Naive B cell (primary cell): ENCODE data around the gene MYH9. TPM values are rescaled to one million over a fixed set of nuclear protein-coding genes. Genes with fewer than 3 reads are reported as not detected.
A peak's percentile ranks its signal among the peaks of the same experiment; 100 is the strongest.

ENCODE experiments used
- ATAC-seq, 2 donors: fragments of 150-1000 bp; cut with Tn5 transposase; 2 replicates each; pipeline ENCODE4 v1.10.0; 2021; ENCODE audit warnings: low read depth in 2 of 2, mild to moderate bottlenecking in 2 of 2, moderate library complexity in 2 of 2
- DNase-seq: peaks from one replicate; pipeline ENCODE4 v3.0.0; 2022
- H3K27ac Mint-ChIP-seq, 6 donors: one replicate each; pipeline ENCODE4 v1.8.0; 2020 to 2022; ENCODE audit warnings: mild to moderate bottlenecking in 6 of 6, mixed read lengths in 6 of 6, moderate library complexity in 5 of 6, inconsistent platforms in 2 of 6
- H3K27me3 Mint-ChIP-seq, 3 donors: one replicate each; pipeline ENCODE4 v1.8.0; 2021 to 2022; ENCODE audit warnings: mixed read lengths in 3 of 3, mild to moderate bottlenecking in 1 of 3
- H3K36me3 Mint-ChIP-seq, 2 donors: one replicate each; pipeline ENCODE4 v1.8.0; 2020 to 2022; ENCODE audit warnings: mixed read lengths in 2 of 2, inconsistent platforms in 1 of 2, mild to moderate bottlenecking in 1 of 2
- H3K4me1 Mint-ChIP-seq, 3 donors: one replicate each; pipeline ENCODE4 v1.8.0; 2020 to 2022; ENCODE audit warnings: mixed read lengths in 3 of 3, inconsistent platforms in 1 of 3, mild to moderate bottlenecking in 1 of 3, moderate library complexity in 1 of 3
- H3K4me3 Mint-ChIP-seq, 8 donors: one replicate each; pipeline ENCODE4 v1.8.0; 2020 to 2022; ENCODE audit warnings: mild to moderate bottlenecking in 8 of 8, mixed read lengths in 8 of 8, moderate library complexity in 8 of 8, inconsistent platforms in 2 of 8
- H3K9me3 Mint-ChIP-seq, 7 donors: one replicate each; pipeline ENCODE4 v1.8.0; 2020 to 2022; ENCODE audit warnings: mixed read lengths in 7 of 7, mild to moderate bottlenecking in 5 of 7, inconsistent platforms in 2 of 7, moderate library complexity in 1 of 7
- polyA plus RNA-seq, 6 donors: library from polyadenylated mRNA; unstranded; fragments of 300-500 nt; fragmentation: Illumina TruSeq; gene quantifications; one replicate each; pipeline ENCODE4 v1.2.3, GENCODE V29; 2021; ENCODE audit warnings: low read depth in 6 of 6

The MYH9 gene
- polyA plus RNA-seq, 6 donors from 2014 or later: 17.3 to 255 (median 64.5) TPM

DNA sequence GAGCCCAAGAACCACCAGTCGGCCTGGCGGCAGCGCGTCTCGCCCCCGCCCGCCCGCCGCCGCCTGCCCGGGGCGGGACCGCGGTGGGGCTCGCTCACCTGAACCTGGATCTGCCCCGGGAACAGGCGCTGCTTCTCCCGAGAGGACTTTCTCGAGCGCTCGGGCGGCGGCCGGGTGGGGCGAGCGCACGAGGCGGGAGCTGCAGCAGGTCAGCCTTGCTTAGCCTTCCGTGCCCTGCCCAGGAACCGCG is 133 bp downstream of the MYH9 start:
- peak overlapping the region in 4 of 6 donors; percentile 80 to 99 (median 88) for H3K27ac Mint-ChIP-seq
- peak overlapping the region in 7 of 8 donors; percentile 85 to 94 (median 92) for H3K4me3 Mint-ChIP-seq
- DNase-seq (no peak), ATAC-seq (peak; percentile 26 to 29)
- peaks cover 6 to 11% of the 10 kb centered on the region in 2 donors for H3K36me3 Mint-ChIP-seq
- H3K27me3 Mint-ChIP-seq: no peaks in the 10 kb centered on the region
- H3K4me1 Mint-ChIP-seq: peaks cover 39 to 80% (median 72%) of the 10 kb centered on the region in 3 donors
- no peaks in the 10 kb centered on the region for H3K9me3 Mint-ChIP-seq

DNA sequence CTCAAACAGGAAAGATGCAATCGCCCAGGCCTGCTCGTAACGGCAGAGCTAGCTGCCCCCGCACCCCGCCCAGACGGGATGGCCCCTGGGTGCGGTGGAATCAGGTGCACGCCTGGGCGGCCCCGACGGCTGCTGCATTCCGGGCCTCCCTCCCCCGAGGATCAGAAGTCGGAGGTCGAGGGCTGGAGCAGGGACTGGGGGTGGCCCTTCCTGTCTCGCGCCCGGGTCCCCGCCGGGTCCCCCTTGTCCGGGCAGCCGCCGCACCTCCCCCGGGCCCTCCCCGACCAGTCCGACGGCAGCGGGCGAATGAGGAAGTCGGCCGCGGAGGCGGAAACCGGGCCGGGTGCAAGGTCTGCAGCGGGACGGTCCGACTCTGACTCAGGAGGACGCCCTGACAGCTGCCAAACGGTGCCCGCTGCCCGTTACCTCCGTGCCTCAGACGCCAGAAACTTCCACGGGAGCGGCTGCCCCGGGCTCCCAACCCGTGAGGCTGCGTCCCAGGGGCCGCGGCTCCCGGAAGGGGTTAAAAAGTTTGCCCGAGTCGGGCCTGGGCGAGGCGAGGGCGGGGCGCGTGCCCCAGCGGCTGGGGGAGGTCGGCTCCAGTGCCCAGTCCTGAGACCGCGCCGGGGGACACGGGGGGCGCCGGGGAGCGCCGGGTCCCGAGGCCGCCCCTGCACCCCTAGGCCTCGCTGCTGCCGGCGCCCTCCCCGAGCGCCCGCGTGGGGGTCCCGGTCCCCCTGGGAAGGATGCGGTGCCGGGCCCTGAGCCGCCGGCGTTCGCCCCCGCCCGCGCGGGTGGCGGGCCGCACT is 663 bp downstream of the MYH9 start:
- peak; percentile 79 for DNase-seq
- no peaks in the 10 kb centered on the region for H3K27me3 Mint-ChIP-seq
- ATAC-seq: peak; percentile 20 to 30

DNA sequence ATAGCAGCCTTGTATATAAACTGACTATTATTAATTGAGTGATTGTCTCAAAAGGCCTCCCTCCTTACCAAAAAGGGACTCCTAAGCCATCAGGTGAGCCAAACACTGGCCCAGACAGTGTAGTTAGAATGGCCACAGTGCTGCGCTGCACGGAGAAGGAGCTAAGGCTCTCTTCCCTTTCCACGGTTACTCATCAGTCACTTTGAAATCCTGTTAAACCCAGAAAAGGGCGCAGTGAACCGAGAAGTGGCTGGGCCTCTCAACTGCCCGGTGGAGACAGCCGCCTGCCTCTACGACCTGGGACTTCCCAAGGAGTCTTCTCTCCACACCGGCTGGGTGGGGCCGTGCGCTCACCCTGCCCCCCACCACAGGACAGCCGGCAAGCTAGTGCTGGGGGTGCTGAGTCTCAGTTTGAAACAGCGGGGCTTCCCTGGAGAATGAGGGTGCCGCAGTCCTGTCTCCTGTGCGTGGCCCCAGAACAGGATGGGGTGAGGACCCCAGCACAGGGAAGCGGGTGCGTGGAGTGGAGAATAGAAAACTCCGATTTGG is 1.3 kb downstream of the MYH9 start:
- DNase-seq (no peak), ATAC-seq (peak in 1 of 2 donors; percentile 8)
- H3K9me3 Mint-ChIP-seq: no peaks in the 10 kb centered on the region
- H3K27me3 Mint-ChIP-seq: no peaks in the 10 kb centered on the region
- H3K4me3 Mint-ChIP-seq: peak overlapping the region; percentile 85 to 97 (median 94)
- H3K27ac Mint-ChIP-seq: peak overlapping the region; percentile 88 to 99 (median 96)
- H3K4me1 Mint-ChIP-seq: peaks cover 41 to 76% (median 65%) of the 10 kb centered on the region in 3 donors
- peaks cover 6 to 11% of the 10 kb centered on the region in 2 donors for H3K36me3 Mint-ChIP-seq

More for the DNA sequence above, 663 bp downstream of the MYH9 start:
- H3K27ac Mint-ChIP-seq: peak overlapping the region; percentile 88 to 99 (median 96)
- peaks cover 6 to 11% of the 10 kb centered on the region in 2 donors for H3K36me3 Mint-ChIP-seq
- peak overlapping the region; percentile 85 to 97 (median 94) for H3K4me3 Mint-ChIP-seq
- H3K4me1 Mint-ChIP-seq: peaks cover 39 to 78% (median 67%) of the 10 kb centered on the region in 3 donors
- no peaks in the 10 kb centered on the region for H3K9me3 Mint-ChIP-seq

DNA sequence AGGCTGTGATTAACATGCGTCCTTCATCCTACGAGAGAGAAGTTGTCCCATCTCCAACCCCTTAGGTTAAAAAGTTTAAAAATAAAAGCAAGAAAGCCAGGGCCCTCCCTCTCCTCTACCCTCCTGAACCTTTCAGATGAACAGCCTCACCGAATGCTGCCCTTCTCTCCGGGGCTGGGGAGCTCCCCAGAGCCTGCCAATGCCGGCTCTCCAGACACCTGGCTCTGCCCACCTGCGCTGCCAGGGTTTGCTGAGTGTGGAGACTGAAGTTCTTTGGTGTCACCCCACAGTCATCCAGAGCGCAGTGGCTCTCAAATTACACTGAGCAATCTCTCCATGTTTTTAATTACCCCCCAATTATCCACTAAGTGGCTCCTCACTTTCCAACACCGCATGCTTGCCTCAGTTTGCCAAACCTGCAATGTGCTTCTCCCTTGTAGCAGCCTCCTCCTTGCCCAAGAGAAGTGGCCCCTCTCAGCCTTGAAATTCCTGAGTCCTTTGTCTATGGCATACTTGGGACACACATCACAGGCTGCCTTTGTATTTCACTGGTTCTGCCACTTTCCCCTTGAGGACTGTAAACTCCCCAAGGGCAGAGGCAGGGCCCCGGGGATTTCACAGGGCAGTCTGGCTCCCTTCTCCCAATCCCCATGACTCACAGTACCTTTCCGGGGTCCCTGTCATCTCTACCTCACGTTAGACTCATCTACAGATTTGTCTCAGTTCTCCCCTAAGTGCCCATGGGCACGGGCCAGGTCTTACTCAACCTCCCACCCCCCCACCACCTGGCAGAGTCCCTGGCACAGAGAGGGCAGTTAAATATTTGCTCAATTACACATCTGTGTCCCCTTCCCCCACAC is 2.0 kb downstream of the MYH9 start:
- Mint-ChIP-seq H3K9me3 (no peaks in the 10 kb centered on the region), H3K4me3 (peak overlapping the region; percentile 85 to 97 (median 94)), H3K27me3 (no peaks in the 10 kb centered on the region), H3K27ac (peak overlapping the region; percentile 88 to 99 (median 96)), H3K4me1 (peaks cover 42 to 76% (median 65%) of the 10 kb centered on the region in 3 donors), H3K36me3 (peaks cover 6 to 11% of the 10 kb centered on the region in 2 donors)
- ATAC-seq: no peak
- no peak for DNase-seq

DNA sequence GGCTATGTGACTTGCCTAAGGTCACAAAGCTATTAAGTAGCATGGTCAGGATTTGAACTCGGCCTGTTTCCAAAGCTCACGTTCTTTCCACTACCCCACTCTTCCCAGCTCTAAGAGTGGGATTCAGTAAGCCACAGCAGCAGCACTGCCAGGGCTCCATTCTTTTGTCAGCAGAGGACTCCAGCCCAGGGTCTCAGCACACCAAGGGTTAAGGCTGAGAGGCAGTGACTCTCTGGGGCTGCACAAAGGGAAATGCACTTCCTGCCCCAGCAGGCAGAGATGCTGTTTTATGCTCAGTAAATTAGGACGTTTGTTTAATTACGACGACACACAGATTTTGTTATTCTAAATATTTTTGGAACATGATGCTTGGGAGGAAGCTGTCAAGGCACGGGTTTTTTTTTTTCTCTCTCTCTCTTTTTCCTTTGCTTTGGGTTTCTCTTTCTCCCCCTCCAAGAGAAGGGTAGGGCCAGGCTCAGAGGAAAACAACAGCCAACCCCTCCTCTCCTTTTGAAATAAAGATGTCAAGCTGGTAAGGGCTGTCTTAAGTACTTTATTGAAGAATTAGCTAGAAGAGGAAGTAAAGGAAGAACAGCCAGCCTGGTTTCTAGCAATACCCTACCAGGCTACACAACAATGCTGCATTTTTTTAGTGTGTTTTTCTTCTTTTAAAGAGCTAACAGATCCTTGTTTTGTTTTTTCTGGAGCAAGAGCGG is 2.8 kb downstream of the MYH9 start:
- DNase-seq: peak; percentile 63
- no peaks in the 10 kb centered on the region for H3K9me3 Mint-ChIP-seq
- H3K27ac Mint-ChIP-seq: peak overlapping the region; percentile 88 to 99 (median 96)
- peak; percentile 12 to 21 for ATAC-seq
- H3K4me3 Mint-ChIP-seq: peak overlapping the region; percentile 85 to 97 (median 94)
- H3K4me1 Mint-ChIP-seq: peaks cover 39 to 77% (median 67%) of the 10 kb centered on the region in 3 donors
- peaks cover 6 to 11% of the 10 kb centered on the region in 2 donors for H3K36me3 Mint-ChIP-seq
- H3K27me3 Mint-ChIP-seq: no peaks in the 10 kb centered on the region

DNA sequence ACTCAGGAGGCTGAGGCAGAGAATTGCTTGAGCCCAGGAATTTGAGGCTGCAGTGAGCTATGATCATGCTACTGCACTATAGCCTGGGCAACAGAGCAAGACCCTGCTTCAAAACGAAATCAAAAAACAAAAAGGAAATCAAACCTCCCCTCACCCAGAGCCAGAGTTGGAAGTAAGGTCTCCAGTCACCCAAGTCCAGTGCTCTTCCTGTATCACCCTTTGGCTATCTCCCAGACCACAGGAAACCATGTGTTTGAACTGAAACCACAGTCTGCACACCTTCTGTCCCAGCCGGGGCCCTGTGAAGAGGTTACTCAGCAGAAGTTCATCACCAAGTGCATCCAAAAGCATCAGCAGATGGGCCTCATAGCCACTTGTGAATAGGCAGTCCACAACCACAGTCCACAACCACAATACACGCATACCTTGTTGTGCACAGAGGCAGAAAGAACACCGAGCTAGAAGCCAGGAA is 4.6 kb downstream of the MYH9 start:
- no peaks in the 10 kb centered on the region for H3K9me3 Mint-ChIP-seq
- peak overlapping the region; percentile 70 to 94 (median 82) for H3K4me3 Mint-ChIP-seq
- H3K27ac Mint-ChIP-seq: peak overlapping the region; percentile 93 to 99 (median 96)
- no peak for DNase-seq
- no peaks in the 10 kb centered on the region for H3K27me3 Mint-ChIP-seq
- ATAC-seq: no peak
- H3K36me3 Mint-ChIP-seq: peaks cover 8 to 11% of the 10 kb centered on the region in 2 donors
- peaks cover 42 to 80% (median 74%) of the 10 kb centered on the region in 3 donors for H3K4me1 Mint-ChIP-seq

DNA sequence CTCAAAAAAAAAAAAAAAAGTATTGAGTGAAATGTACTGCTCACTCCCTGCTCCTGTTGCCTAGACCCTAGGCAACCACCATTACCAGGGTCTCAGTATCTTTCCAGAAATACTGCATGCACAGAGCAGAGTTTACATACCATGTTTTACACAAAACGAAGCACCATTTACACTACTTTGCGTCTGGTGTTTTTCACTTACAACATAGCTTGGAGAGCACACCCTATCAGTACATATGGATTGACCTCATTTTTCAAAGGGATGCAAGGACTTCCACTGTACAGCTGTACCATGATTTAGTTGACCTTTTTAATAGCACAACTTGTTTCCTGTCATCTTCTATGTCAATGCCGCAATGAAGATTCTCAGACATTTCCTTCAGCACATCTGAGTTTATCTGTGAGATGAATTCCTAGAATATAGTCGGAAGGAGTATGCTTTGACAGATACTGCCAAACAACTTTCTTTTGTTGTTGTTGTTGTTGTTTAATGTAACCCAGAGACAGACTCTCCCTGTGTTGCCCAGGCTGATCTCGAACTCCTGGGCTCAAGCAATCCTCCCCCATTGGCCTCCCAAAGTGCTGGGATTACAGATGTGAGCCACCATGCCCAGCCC is 6.1 kb downstream of the MYH9 start:
- Mint-ChIP-seq H3K27ac (peak overlapping the region in 4 of 6 donors; percentile 21 to 99 (median 79)), H3K4me1 (peaks cover 53 to 94% (median 88%) of the 10 kb centered on the region in 3 donors), H3K36me3 (peaks cover 10 to 15% of the 10 kb centered on the region in 2 donors), H3K27me3 (no peaks in the 10 kb centered on the region), H3K4me3 (peak overlapping the region; percentile 5 to 94 (median 62)), H3K9me3 (no peaks in the 10 kb centered on the region)
- no peak for ATAC-seq
- DNase-seq: no peak

DNA sequence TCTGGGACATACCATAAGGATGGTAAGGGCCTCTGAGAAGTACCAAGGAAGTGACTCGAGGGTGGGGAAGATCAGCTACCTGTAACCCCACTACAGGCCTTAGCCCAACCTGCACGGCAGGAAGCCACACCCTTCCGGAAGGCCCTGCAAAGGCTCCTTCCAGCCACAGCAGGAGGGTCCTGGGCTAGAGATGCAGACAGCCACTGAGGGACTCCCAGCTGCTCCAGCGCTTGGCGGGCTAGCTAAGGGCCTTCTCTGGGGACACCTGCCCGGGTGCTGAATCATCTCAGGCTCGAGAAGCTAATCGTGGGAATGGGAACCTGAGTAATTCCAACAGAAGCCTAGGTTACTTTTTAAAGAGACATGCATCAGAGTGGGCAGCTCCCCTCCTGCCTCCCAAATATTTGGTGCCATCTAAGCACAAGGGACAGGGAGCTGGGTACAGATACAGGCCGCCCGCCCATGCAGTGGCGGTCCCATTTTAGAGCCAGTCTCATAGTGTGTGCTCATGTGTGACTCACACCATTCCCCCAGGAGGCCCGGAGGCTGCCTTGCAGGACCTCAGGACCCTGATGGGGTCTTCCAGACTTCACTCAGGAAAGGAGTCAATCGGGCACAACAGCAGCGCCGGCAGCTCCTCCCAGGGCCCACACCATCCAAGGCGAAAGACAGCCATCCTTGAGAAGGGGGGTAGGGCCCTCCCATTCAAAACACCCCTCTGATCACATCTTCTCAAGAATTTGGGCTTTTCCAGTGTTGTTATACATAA is 8.0 kb downstream of the MYH9 start:
- H3K36me3 Mint-ChIP-seq: peaks cover 7 to 10% of the 10 kb centered on the region in 2 donors
- H3K4me1 Mint-ChIP-seq: peaks cover 47 to 92% (median 85%) of the 10 kb centered on the region in 3 donors
- peak overlapping the region; percentile 67 to 94 (median 82) for H3K4me3 Mint-ChIP-seq
- ATAC-seq (peak; percentile 34 to 37), DNase-seq (no peak)
- H3K27ac Mint-ChIP-seq: peak overlapping the region; percentile 64 to 99 (median 94)
- no peaks in the 10 kb centered on the region for H3K27me3 Mint-ChIP-seq
- H3K9me3 Mint-ChIP-seq: no peaks in the 10 kb centered on the region

DNA sequence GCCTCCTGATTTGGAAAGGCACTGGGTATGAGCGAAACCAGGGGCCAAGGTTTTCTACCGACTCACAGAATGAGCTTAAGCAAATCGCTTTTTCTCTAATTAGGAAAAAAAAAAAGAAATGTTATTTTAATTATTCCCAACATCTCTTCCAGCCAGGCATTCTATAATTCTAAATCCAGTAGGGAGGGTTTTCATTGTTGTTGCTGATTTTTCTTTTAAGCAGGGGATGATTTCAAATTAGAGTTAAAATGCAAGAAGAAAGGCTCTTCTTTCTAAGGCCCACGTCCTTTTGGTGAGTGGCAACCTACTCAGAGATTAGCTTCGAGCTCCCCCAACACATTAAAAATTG is 8.9 kb downstream of the MYH9 start:
- Mint-ChIP-seq H3K27me3 (no peaks in the 10 kb centered on the region), H3K27ac (peak overlapping the region; percentile 53 to 99 (median 98)), H3K36me3 (peaks cover 7 to 10% of the 10 kb centered on the region in 2 donors), H3K4me1 (peaks cover 48 to 93% (median 84%) of the 10 kb centered on the region in 3 donors), H3K9me3 (no peaks in the 10 kb centered on the region), H3K4me3 (peak overlapping the region; percentile 67 to 94 (median 82))
- ATAC-seq (no peak), DNase-seq (no peak)

DNA sequence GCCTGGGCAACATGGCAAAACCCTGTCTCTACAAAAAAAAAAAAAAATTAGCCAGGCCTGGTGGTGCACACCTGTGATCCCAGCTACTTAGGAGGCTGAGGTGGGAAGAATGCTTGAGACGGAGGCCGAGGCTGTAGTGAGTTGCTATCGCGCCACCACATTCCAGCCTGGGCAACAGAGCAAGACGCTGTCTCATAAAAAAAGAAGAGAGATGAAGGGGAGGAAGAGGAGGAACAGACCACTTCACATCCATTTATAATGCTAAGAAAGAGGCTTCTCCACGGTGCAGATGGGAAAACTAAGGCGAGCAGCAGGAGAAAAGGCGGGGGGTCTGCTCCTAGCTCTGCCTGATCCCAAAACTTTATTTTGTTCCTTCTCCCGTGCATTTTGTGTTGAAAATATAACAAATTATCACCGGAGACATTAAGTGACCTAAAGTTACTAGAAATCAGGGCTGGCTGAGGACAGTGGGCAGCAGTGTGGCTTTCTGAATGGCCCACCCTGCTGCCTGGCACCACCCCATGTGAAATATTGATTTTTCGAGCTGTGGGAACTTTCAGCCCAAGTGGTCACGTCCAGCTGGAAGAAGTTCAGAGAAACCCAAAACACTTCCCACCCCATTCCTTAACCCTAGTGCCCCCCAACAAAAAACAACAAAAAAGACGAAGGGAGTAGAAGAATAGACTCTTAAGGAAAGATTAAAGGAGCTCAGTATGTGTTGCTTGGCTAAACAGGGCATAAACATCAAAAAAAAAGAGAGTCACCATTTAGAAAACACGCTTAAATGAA is 9.5 kb downstream of the MYH9 start:
- H3K4me1 Mint-ChIP-seq: peaks cover 50 to 93% (median 84%) of the 10 kb centered on the region in 3 donors
- peak overlapping the region; percentile 94 to 99 (median 99) for H3K27ac Mint-ChIP-seq
- H3K36me3 Mint-ChIP-seq: peaks cover 7 to 10% of the 10 kb centered on the region in 2 donors
- DNase-seq (no peak), ATAC-seq (no peak)
- H3K9me3 Mint-ChIP-seq: no peaks in the 10 kb centered on the region
- H3K4me3 Mint-ChIP-seq: peak overlapping the region; percentile 76 to 94 (median 84)
- H3K27me3 Mint-ChIP-seq: no peaks in the 10 kb centered on the region

DNA sequence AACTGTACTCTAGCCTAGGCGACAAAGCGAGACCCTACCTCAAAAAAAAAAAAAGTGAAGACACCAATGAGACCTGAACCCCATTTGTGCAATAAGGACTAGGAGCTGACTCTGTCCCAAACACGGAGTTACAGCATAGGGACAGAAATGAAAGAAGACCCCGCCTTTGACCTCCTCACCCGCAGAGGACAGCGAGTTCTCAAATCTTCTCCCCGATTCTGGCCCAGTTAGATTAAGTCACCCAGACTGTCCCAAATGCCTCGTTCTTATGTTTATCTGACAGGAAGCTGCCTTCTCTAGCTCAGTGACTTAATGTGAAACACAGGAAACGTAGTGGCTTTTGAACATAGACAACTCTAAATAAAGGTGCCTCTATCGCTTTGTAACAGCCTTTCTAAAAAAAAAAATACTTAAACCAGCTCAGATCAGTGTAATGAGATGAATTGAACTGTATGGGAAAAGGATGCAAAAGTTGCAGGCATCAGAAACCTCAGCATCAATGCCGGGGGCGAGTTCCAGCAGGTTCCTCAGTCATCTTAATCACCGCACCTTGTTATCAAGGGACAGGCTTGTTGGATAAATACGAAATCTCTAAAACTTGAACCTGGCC is 10.6 kb downstream of the MYH9 start:
- peak overlapping the region; percentile 94 to 99 (median 99) for H3K27ac Mint-ChIP-seq
- H3K27me3 Mint-ChIP-seq: no peaks in the 10 kb centered on the region
- peaks cover 7 to 10% of the 10 kb centered on the region in 2 donors for H3K36me3 Mint-ChIP-seq
- peak overlapping the region; percentile 76 to 94 (median 84) for H3K4me3 Mint-ChIP-seq
- peak; percentile 66 for DNase-seq
- peaks cover 52 to 95% (median 90%) of the 10 kb centered on the region in 3 donors for H3K4me1 Mint-ChIP-seq
- ATAC-seq: peak; percentile 83 to 86
- no peaks in the 10 kb centered on the region for H3K9me3 Mint-ChIP-seq
